Lung (tissue), 16 donors: ENCODE data around the gene GUCA2A. TPM values are rescaled to one million over a fixed set of nuclear protein-coding genes. Genes with fewer than 3 reads are reported as not detected.

ENCODE experiments used
- ATAC-seq: fragments of 200-7000 bp; cut with Tn5 transposase; one replicate; pipeline ENCODE4 v1.9.1; 2020; ENCODE audit warnings: moderate number of reproducible peaks; ENCODE audit not compliant: insufficient read depth, low FRiP score
- DNase-seq, 3 donors: peaks; one replicate each; pipeline ENCODE4 v3.0.0-alpha.2; 2013 to 2017
- H3K27ac ChIP-seq, 2 donors: one replicate each; pipeline ENCODE4 v1.5.1; 2013; ENCODE audit warnings: mild to moderate bottlenecking in 2 of 2, moderate library complexity in 2 of 2, control low read depth in 1 of 2, inconsistent platforms in 1 of 2, low read depth in 1 of 2, low read length in 1 of 2
- H3K27me3 ChIP-seq, 3 donors: one replicate each; pipeline ENCODE4 v1.5.1; 2013; ENCODE audit warnings: low read length in 2 of 3; ENCODE audit not compliant: control insufficient read depth in 3 of 3, insufficient read depth in 3 of 3
- H3K36me3 ChIP-seq, 4 donors: one replicate each; pipeline ENCODE4 v1.5.1; 2013; ENCODE audit warnings: low read length in 4 of 4, mild to moderate bottlenecking in 1 of 4, moderate library complexity in 1 of 4; ENCODE audit not compliant: control insufficient read depth in 4 of 4, insufficient read depth in 4 of 4
- H3K4me1 ChIP-seq, 5 donors: one replicate each; pipeline ENCODE4 v1.5.1; 2013; ENCODE audit warnings: low read length in 5 of 5, mild to moderate bottlenecking in 2 of 5, moderate library complexity in 1 of 5; ENCODE audit not compliant: control insufficient read depth in 5 of 5, insufficient read depth in 5 of 5
- H3K4me3 ChIP-seq: one replicate; pipeline ENCODE4 v1.5.1; 2013; ENCODE audit warnings: mild to moderate bottlenecking, control low read depth, moderate library complexity
- H3K9ac ChIP-seq, 2 donors: one replicate each; pipeline ENCODE4 v1.5.1; 2013; ENCODE audit warnings: low read length in 2 of 2, control low read depth in 1 of 2; ENCODE audit not compliant: insufficient read depth in 1 of 2
- H3K9me3 ChIP-seq, 4 donors: one replicate each; pipeline ENCODE4 v1.5.1; 2013; ENCODE audit warnings: low read length in 3 of 4, mild to moderate bottlenecking in 1 of 4, moderate library complexity in 1 of 4; ENCODE audit not compliant: control insufficient read depth in 4 of 4, insufficient read depth in 3 of 4
- WGBS, 2 donors: extraction: QIAGEN DNeasy Blood & Tissue Kit; methylation state at CpG; one replicate each; pipeline ENCODE4 v1.1.7; 2013; 5-methylcytosine and 5-hydroxymethylcytosine counted together
- long read RNA-seq, 5 donors: transcript quantifications; one replicate each; lab custom pipeline, GENCODE V29; 2026
- polyA plus RNA-seq, 2 donors: library from polyadenylated mRNA; stranded (reverse); fragments of 200-250 nt; gene quantifications; one replicate each; pipeline ENCODE4 v1.2.1, GENCODE V29; 2013
- total RNA-seq, 2 donors: library from RNA; depleted of rRNA in 1 of 2; stranded (reverse); fragments of >200 nt in 1 of 2; gene quantifications; one replicate each; pipeline ENCODE4 v1.2.1, GENCODE V29; 2014 to 2021
- TF ChIP-seq, protein P1 (sequence below): IDR thresholded peaks from 2 replicates; pipeline ENCODE4 v1.5.1; 2012; ENCODE audit warnings: mild to moderate bottlenecking; ENCODE audit errors: control extremely low read depth, extremely low read depth
- donor health status: control.
- donor health status: control.
- donor health status: Bipolar disorder and iron deficiency.
- donor health status: healthy.
- donor health status: DM: yes; HTN: yes; CAD: no.

Gene GUCA2A, protein sequence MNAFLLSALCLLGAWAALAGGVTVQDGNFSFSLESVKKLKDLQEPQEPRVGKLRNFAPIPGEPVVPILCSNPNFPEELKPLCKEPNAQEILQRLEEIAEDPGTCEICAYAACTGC
- total RNA-seq (not detected), polyA plus RNA-seq (under 1 TPM; 0.28 to 0.29 TPM)
- long read RNA-seq, donor 1, result 0 reads
- long read RNA-seq, donor 2, partial matches to known transcripts, result 0 of 1 reads
- long read RNA-seq, donor 2, other reads (novel, unspliced or antisense), result 0 of 1 reads
- long read RNA-seq, donor 3, result 0 reads
- long read RNA-seq, donor 4, result 0 reads
- long read RNA-seq, donor 5, partial matches to known transcripts, result 0 of 1 reads
- long read RNA-seq, donor 5, other reads (novel, unspliced or antisense), result 0 of 1 reads

DNA sequence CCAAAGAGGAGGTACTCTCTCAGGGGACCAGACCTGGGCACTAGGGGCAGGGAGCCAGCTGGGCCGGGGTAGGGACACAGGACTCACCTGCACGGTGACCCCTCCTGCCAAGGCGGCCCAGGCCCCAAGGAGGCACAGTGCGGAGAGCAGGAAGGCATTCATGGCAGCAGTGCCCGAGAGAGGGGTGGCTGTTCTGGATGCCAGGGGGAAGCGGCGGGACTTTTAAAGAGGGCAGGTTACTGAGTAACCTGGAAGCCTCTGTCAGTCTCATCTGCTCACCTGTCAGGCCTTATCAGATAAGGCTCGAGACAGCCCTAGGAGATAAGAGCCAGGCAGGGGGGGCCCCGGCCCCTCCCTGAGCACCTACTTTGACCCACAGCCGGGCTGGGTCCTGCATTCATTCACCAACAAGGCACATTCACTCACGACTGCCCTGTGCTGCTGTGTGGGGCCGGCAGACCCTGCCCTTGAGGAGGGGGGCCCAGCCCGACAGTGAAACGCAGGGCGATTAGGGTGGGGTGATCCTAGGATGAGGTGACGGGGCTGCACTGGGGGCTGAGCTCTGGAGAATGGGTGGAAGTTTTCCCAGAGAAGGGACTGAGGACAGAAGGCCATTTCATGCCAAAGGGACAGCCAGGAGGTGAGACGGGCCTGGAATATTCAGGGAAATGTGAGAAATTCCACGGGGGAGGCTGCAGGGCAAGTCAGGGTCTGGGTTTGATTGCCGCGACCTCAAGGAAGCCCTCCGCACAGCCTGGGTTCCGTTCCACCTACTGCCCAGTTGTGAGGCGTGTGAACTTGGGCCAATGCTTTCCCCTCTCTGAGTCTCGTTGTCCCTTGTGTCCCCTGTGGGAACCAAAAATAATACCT is at the start of gene GUCA2A:
Gene GUCA2A (minus strand): TSS at position 195 of the 870 bp plus-strand sequence. CDS start 33 bp downstream, at position 162.
- ATAC-seq (no peak), DNase-seq (no peak)
- no peaks in the 10 kb centered on the region for H3K27me3 ChIP-seq
- no peak within 1 kb of the TSS for H3K4me3 ChIP-seq
- WGBS, 2 donors, result 79 to 87% methylated on average over 24 of the region's 24 CpGs
- peaks cover 0 to 17% (median 10%) of the 10 kb centered on the region in 5 donors for H3K4me1 ChIP-seq
- TF ChIP-seq, protein P1, sequence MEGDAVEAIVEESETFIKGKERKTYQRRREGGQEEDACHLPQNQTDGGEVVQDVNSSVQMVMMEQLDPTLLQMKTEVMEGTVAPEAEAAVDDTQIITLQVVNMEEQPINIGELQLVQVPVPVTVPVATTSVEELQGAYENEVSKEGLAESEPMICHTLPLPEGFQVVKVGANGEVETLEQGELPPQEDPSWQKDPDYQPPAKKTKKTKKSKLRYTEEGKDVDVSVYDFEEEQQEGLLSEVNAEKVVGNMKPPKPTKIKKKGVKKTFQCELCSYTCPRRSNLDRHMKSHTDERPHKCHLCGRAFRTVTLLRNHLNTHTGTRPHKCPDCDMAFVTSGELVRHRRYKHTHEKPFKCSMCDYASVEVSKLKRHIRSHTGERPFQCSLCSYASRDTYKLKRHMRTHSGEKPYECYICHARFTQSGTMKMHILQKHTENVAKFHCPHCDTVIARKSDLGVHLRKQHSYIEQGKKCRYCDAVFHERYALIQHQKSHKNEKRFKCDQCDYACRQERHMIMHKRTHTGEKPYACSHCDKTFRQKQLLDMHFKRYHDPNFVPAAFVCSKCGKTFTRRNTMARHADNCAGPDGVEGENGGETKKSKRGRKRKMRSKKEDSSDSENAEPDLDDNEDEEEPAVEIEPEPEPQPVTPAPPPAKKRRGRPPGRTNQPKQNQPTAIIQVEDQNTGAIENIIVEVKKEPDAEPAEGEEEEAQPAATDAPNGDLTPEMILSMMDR, result no peak
- peak within 1 kb of the TSS in 1 of 2 donors; percentile 37 for H3K27ac ChIP-seq
- H3K36me3 ChIP-seq, result no peaks in the 10 kb centered on the region
- no peak within 1 kb of the TSS for H3K9ac ChIP-seq
- H3K9me3 ChIP-seq, result peaks cover 0 to 5% (median 1%) of the 10 kb centered on the region in 4 donors

DNA sequence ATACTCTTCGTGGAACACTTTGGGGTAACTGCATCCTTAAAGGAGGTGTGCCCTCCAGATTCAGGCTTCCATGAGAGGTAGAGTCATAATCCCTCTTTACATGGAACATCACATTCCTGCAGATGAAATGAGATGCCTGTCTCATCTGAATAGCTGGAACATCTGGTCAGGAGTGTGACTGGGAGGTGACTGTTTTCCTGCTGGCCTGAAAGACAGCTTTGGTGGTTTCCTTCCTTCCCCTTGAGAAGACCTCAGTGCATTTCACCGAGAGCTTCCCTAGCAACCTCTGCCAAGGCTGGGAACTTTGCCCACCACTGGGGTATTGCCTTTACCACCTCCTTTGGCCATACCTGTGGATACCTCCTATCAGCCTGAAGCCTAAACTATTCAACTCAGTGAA is 46.7 kb upstream of the GUCA2A start:
- Histone ChIP-seq H3K36me3 (peaks cover 0 to 5% (median 2%) of the 10 kb centered on the region in 4 donors), H3K9ac (no peak overlapping the region), H3K27me3 (no peaks in the 10 kb centered on the region), H3K27ac (no peak overlapping the region), H3K4me1 (peaks cover 0 to 16% (median 0%) of the 10 kb centered on the region in 5 donors), H3K9me3 (peaks cover 0 to 6% (median 0%) of the 10 kb centered on the region in 4 donors), H3K4me3 (no peak overlapping the region)
- ATAC-seq (no peak), DNase-seq (no peak)
- TF ChIP-seq, protein P1, result no peak
- WGBS, 2 donors, result 57 to 70% methylated on average over 2 of the region's 2 CpGs

DNA sequence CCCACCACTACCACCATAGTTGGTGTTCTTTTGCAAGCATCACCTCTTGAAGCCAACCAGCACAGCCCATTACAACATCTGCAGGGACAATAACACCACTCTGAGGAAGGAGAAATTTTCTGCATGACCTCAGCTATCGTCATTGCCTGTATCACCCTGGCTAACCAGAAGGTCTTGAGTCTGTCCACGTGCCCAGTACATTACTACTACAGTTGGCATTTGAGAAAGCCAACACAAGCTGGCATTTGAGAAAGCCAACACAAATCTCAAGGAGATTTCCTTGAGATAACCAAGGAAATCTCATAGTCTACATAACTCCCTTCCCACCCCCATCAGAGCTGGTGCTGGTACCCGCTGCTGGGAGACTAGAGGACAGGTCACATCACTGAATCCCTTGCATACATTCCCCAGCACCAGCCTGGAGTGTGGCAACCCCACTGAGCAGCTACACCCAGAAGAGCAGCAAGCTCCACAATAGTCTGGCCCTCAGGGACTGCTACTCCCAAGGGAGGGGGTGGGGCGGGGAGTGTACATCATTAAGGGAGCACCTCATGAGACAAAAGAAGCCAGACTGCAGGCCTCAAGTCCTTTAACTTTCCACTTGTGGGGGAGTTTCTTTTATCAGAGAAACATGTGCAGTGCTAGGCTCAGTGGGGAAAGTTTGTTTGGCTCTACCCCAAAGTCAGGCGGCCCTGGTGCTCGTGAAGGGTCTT is 46.0 kb upstream of the GUCA2A start:
- 96% methylated on average over 6 of the region's 6 CpGs for WGBS, 2 donors
- ATAC-seq, result no peak
- Histone ChIP-seq H3K27me3 (no peaks in the 10 kb centered on the region), H3K4me1 (peaks cover 0 to 16% (median 0%) of the 10 kb centered on the region in 5 donors), H3K27ac (no peak overlapping the region), H3K9ac (no peak overlapping the region), H3K9me3 (peaks cover 0 to 6% (median 0%) of the 10 kb centered on the region in 4 donors), H3K36me3 (peaks cover 0 to 5% (median 2%) of the 10 kb centered on the region in 4 donors), H3K4me3 (no peak overlapping the region)
- DNase-seq, result no peak
- TF ChIP-seq, protein P1, result no peak
